Activated CD8-positive, alpha-beta T cell treated with anti-CD3 and anti-CD28 coated beads for 36 hours (primary cell): ENCODE measurements around the gene SMPD2. TPM values are rescaled to one million over a fixed set of nuclear protein-coding genes. Genes with fewer than 3 reads are reported as not detected.

Experiments used
- ATAC-seq: fragments of 200-7000 bp; cut with Tn5 transposase; one replicate; pipeline ENCODE4 v1.10.0; 2021; ENCODE audit warnings: mild to moderate bottlenecking, moderate library complexity
- CTCF ChIA-PET: fragments of 350-600 bp; sonication (Branson Sonifier 250); formaldehyde crosslinking; loops from one replicate; lab custom pipeline; 2021; ENCODE audit warnings: antibody characterized with exemption; lab: Charles Lee
- POLR2A ChIA-PET: fragments of 350-600 bp; sonication (Branson Sonifier 250); formaldehyde crosslinking; loops from one replicate; lab custom pipeline; 2021; ENCODE audit warnings: antibody characterized with exemption; lab: Charles Lee
- DNase-seq: peaks from one replicate; pipeline ENCODE4 v3.0.0-alpha.2; 2020
- H3K27ac Mint-ChIP-seq: one replicate; pipeline ENCODE4 v1.8.0; 2021; ENCODE audit warnings: mild to moderate bottlenecking, mixed read lengths
- H3K27me3 Mint-ChIP-seq: one replicate; pipeline ENCODE4 v1.8.0; 2021; ENCODE audit warnings: mixed read lengths
- H3K36me3 Mint-ChIP-seq: one replicate; pipeline ENCODE4 v1.8.0; 2021; ENCODE audit warnings: low read depth, mixed read lengths
- H3K4me1 Mint-ChIP-seq: one replicate; pipeline ENCODE4 v1.8.0; 2021; ENCODE audit warnings: low read depth, mixed read lengths
- H3K4me3 Mint-ChIP-seq: one replicate; pipeline ENCODE4 v1.8.0; 2021; ENCODE audit warnings: mild to moderate bottlenecking, moderate library complexity, mixed read lengths
- H3K9me3 Mint-ChIP-seq: one replicate; pipeline ENCODE4 v1.8.0; 2021; ENCODE audit warnings: mixed read lengths
- CTCF ChIP-seq: fragments of 200-600 bp; IDR thresholded peaks from one replicate; pipeline ENCODE4 v1.8.0; 2022; ENCODE audit warnings: antibody characterized with exemption, mild to moderate bottlenecking
- intact Hi-C: fragments of 100-400 bp; cut with micrococcal nuclease; formaldehyde crosslinking; loops from one replicate; pipeline ENCODE4 v1.10.0; 2022
- total RNA-seq, 2 experiments: library from RNA; stranded (reverse); gene quantifications; one replicate each; pipeline ENCODE4 v1.2.3, GENCODE V29; 2021

SMPD2 gene
- total RNA-seq, 2 experiments from 2014 or later: 8.7 to 9.6 TPM

- peak overlapping the region; percentile 62 for H3K27ac Mint-ChIP-seq
- H3K9me3 Mint-ChIP-seq: peaks cover 3% of the 10 kb centered on the region
- ChIA-PET CTCF (interaction anchor here (2.7 kb wide), 1 partner anchor 274 kb away, joined by 6 read pairs; no protein-coding TSS in a partner anchor), POLR2A (interaction anchor here (0.9 to 1.0 kb wide), 2 partner anchors 8 to 15 kb away, joined by 3 to 4 read pairs; no protein-coding TSS in a partner anchor)
- ATAC-seq: peak; percentile 7
- DNase-seq: no peak
- intact Hi-C loops: no loop called here
- peaks cover 56% of the 10 kb centered on the region for H3K36me3 Mint-ChIP-seq
- no peak overlapping the region for H3K4me3 Mint-ChIP-seq
- no peak for TF ChIP-seq CTCF
- H3K4me1 Mint-ChIP-seq: peaks cover 73% of the 10 kb centered on the region
- no peaks in the 10 kb centered on the region for H3K27me3 Mint-ChIP-seq
Observed at GRCh38 chr6:109461733-109462526, 21.4 kb downstream of the SMPD2 start.

GRCh38 chr6:109465772-109466171 lies 25.2 kb downstream of the SMPD2 start:
- CTCF ChIA-PET: interaction anchor here (1.1 to 2.3 kb wide), 2 partner anchors 10 to 15 kb away, joined by 3 to 9 read pairs; partner anchors contain the start of gene MICAL1
- intact Hi-C loops: no loop called here
- POLR2A ChIA-PET: interaction anchor here (0.6 to 2.0 kb wide), 2 partner anchors 17 to 77 kb away, joined by 3 to 7 read pairs; no protein-coding TSS in a partner anchor
- Mint-ChIP-seq H3K9me3 (peaks cover 3% of the 10 kb centered on the region), H3K36me3 (peaks cover 77% of the 10 kb centered on the region), H3K4me3 (no peak overlapping the region), H3K27me3 (no peaks in the 10 kb centered on the region), H3K4me1 (peaks cover 63% of the 10 kb centered on the region), H3K27ac (peak overlapping the region; percentile 48)
- TF ChIP-seq CTCF: no peak
- DNase-seq (no peak), ATAC-seq (no peak)

- no peak for ATAC-seq
- peak overlapping the region; percentile 48 for H3K27ac Mint-ChIP-seq
- POLR2A ChIA-PET: no interaction called here
- peaks cover 64% of the 10 kb centered on the region for H3K4me1 Mint-ChIP-seq
- H3K4me3 Mint-ChIP-seq: no peak overlapping the region
- no peak for DNase-seq
- intact Hi-C loops: no loop called here
- H3K36me3 Mint-ChIP-seq: peaks cover 76% of the 10 kb centered on the region
- CTCF ChIA-PET: interaction anchor here (1.1 kb wide), 1 partner anchor 14 kb away, joined by 3 read pairs; no protein-coding TSS in a partner anchor
- peaks cover 3% of the 10 kb centered on the region for H3K9me3 Mint-ChIP-seq
- no peak for TF ChIP-seq CTCF
- H3K27me3 Mint-ChIP-seq: no peaks in the 10 kb centered on the region
Observed at GRCh38 chr6:109466212-109466923, 25.8 kb downstream of the SMPD2 start.

- DNase-seq: no peak
- ATAC-seq: no peak
- H3K27ac Mint-ChIP-seq: peak overlapping the region; percentile 6
- ChIA-PET POLR2A (no interaction called here), CTCF (no interaction called here)
- intact Hi-C loops: no loop called here
- H3K36me3 Mint-ChIP-seq: peaks cover 76% of the 10 kb centered on the region
- H3K4me3 Mint-ChIP-seq: no peak overlapping the region
- H3K4me1 Mint-ChIP-seq: peaks cover 68% of the 10 kb centered on the region
- H3K27me3 Mint-ChIP-seq: no peaks in the 10 kb centered on the region
- no peaks in the 10 kb centered on the region for H3K9me3 Mint-ChIP-seq
- no peak for TF ChIP-seq CTCF
Observed at GRCh38 chr6:109467696-109468095, 27.2 kb downstream of the SMPD2 start.
